ENCODE results near the gene MAD2L1BP. TPM values are rescaled to one million over a fixed set of nuclear protein-coding genes. Genes with fewer than 3 reads are reported as not detected.
"Not testable (repeated sequence)": the region's sequence is repeated elsewhere in the genome, so short reads cannot be mapped to it uniquely, and the experiment has no call there.

The MAD2L1BP gene
- total RNA-seq, 1 experiment from 2014 or later = 71.7 TPM

GRCh38 chr6:43625393-43625992 is 10.1 kb upstream of the MAD2L1BP start:
- no peak for DNase-seq (ENCODE audit: low read depth)

GRCh38 chr6:43627008-43627825 is 8.4 kb upstream of the MAD2L1BP start:
- peak; percentile 94 for DNase-seq (ENCODE audit: low read depth)

- peak; percentile 47 for DNase-seq (ENCODE audit: low read depth)
Measured at GRCh38 chr6:43628393-43629103, 7.1 kb upstream of the MAD2L1BP start.

- peak; percentile 99 for DNase-seq (ENCODE audit: low read depth)
Measured at GRCh38 chr6:43629104-43629504, 6.5 kb upstream of the MAD2L1BP start, which contains the start of gene GTPBP2. GTPBP2 (minus strand) TSS chr6:43629264; CDS start chr6:43629162, 102 bp downstream.

- DNase-seq (ENCODE audit: low read depth) = peak; percentile 98
Measured at GRCh38 chr6:43629505-43630300, 5.9 kb upstream of the MAD2L1BP start.

- no peak for DNase-seq (ENCODE audit: low read depth)
Measured at GRCh38 chr6:43630980-43631619, 4.5 kb upstream of the MAD2L1BP start.

- not testable (repeated sequence) for DNase-seq (ENCODE audit: low read depth)
Measured at GRCh38 chr6:43633002-43633401, 2.6 kb upstream of the MAD2L1BP start.

GRCh38 chr6:43634702-43635303 is 837 bp upstream of the MAD2L1BP start:
- DNase-seq (ENCODE audit: low read depth) = no peak

GRCh38 chr6:43636308-43636659 is 644 bp downstream of the MAD2L1BP start:
- no peak for DNase-seq (ENCODE audit: low read depth)

GRCh38 chr6:43639984-43640800 is 4.6 kb downstream of the MAD2L1BP start:
- peak; percentile 73 for DNase-seq (ENCODE audit: low read depth)

GRCh38 chr6:43644940-43645612 is 9.4 kb downstream of the MAD2L1BP start, which contains the start of gene RSPH9:
RSPH9 (plus strand) TSS chr6:43645036; CDS start chr6:43645099, 63 bp downstream.
- DNase-seq (ENCODE audit: low read depth) = peak; percentile 81

- no peak for DNase-seq (ENCODE audit: low read depth)
Measured at GRCh38 chr6:43645613-43645964, 9.9 kb downstream of the MAD2L1BP start.

- DNase-seq (ENCODE audit: low read depth) = no peak
Measured at GRCh38 chr6:43647613-43648012, 12.0 kb downstream of the MAD2L1BP start.

GRCh38 chr6:43648248-43648647 is 12.6 kb downstream of the MAD2L1BP start:
- no peak for DNase-seq (ENCODE audit: low read depth)

- DNase-seq (ENCODE audit: low read depth) = not testable (repeated sequence)
Measured at GRCh38 chr6:43652822-43653221, 17.2 kb downstream of the MAD2L1BP start.

GRCh38 chr6:43657221-43657802 is 21.7 kb downstream of the MAD2L1BP start:
- no peak for DNase-seq (ENCODE audit: low read depth)

- DNase-seq (ENCODE audit: low read depth) = no peak
Measured at GRCh38 chr6:43658161-43658560, 22.5 kb downstream of the MAD2L1BP start.

GRCh38 chr6:43662948-43663347 is 27.3 kb downstream of the MAD2L1BP start:
- DNase-seq (ENCODE audit: low read depth) = not testable (repeated sequence)

GRCh38 chr6:43665376-43665775 is 29.7 kb downstream of the MAD2L1BP start:
- peak; percentile 49 for DNase-seq (ENCODE audit: low read depth)

Data from RPMI7951 (cell line).